Measurements from ENCODE around the gene ARPC2.

GRCh38 chr2:218290316-218291261, 73.6 kb downstream of the ARPC2 start:
- no peak for TF ChIP-seq CTCF (IDR thresholded peaks at IDR 0.05)
- TF ChIP-seq POLR2A (IDR thresholded peaks at IDR 0.05), result no peak
- no peak for TF ChIP-seq EP300 (IDR thresholded peaks at IDR 0.05)
- TF ChIP-seq POLR2AphosphoS5 (IDR thresholded peaks at IDR 0.05), result no peak

All from gastroesophageal sphincter (tissue), 3 donors.